Liver (tissue), 9 donors: Measurements from ENCODE around the gene MSI2. TPM values are rescaled to one million over a fixed set of nuclear protein-coding genes. Genes with fewer than 3 reads are reported as not detected.

Experiments
- DNase-seq: peaks from one replicate; pipeline ENCODE4 v3.0.0-alpha.2; 2017; ENCODE audit warnings: low spot score
- H3K27ac ChIP-seq, 2 donors: one replicate each; pipeline ENCODE4 v1.7.0; 2013; ENCODE audit warnings: inconsistent platforms in 2 of 2, low read length in 2 of 2, control low read depth in 1 of 2, low read depth in 1 of 2, mild to moderate bottlenecking in 1 of 2
- H3K27me3 ChIP-seq, 4 donors: one replicate each; pipeline versions ENCODE4 v1.6.1 to v1.7.0; 2013; ENCODE audit warnings: low read length in 3 of 4, inconsistent platforms in 1 of 4, mild to moderate bottlenecking in 1 of 4, moderate library complexity in 1 of 4; ENCODE audit not compliant: control insufficient read depth in 4 of 4, insufficient read depth in 4 of 4
- H3K36me3 ChIP-seq, 4 donors: one replicate each; pipeline versions ENCODE4 v1.6.1 to v1.7.0; 2013; ENCODE audit warnings: low read length in 3 of 4, mild to moderate bottlenecking in 3 of 4, low read depth in 1 of 4, moderate library complexity in 1 of 4; ENCODE audit not compliant: control insufficient read depth in 4 of 4, insufficient read depth in 3 of 4
- H3K4me1 ChIP-seq, 4 donors: one replicate each; pipeline versions ENCODE4 v1.6.1 to v1.7.0; 2013; ENCODE audit warnings: low read length in 3 of 4, mild to moderate bottlenecking in 3 of 4, moderate library complexity in 1 of 4; ENCODE audit not compliant: control insufficient read depth in 4 of 4, insufficient read depth in 4 of 4
- H3K4me3 ChIP-seq, 3 donors: one replicate each; pipeline versions ENCODE4 v1.6.1 to v1.7.0; 2013; ENCODE audit warnings: low read length in 3 of 3, control low read depth in 1 of 3, low read depth in 1 of 3, mild to moderate bottlenecking in 1 of 3
- H3K9ac ChIP-seq, 2 donors: one replicate each; pipeline ENCODE4 v1.7.0; 2013; ENCODE audit warnings: low read length in 2 of 2, mild to moderate bottlenecking in 2 of 2, moderate library complexity in 2 of 2, control low read depth in 1 of 2, low read depth in 1 of 2
- H3K9me3 ChIP-seq, 4 donors: one replicate each; pipeline versions ENCODE4 v1.6.1 to v1.7.0; 2013; ENCODE audit warnings: low read length in 3 of 4; ENCODE audit not compliant: control insufficient read depth in 4 of 4
- FOXA1 ChIP-seq: IDR thresholded peaks from 2 replicates; pipeline ENCODE4 v1.6.1; 2016; ENCODE audit warnings: antibody characterized with exemption
- FOXA2 ChIP-seq: IDR thresholded peaks from 2 replicates; pipeline ENCODE4 v1.6.1; 2016; ENCODE audit warnings: antibody characterized with exemption
- GABPA ChIP-seq, 2 donors: IDR thresholded peaks in 1 of 2; conservative IDR thresholded peaks in 1 of 2; 2 replicates each; pipeline ENCODE4 v1.6.1; 2016; ENCODE audit warnings: antibody characterized with exemption in 2 of 2, mild to moderate bottlenecking in 1 of 2, moderate library complexity in 1 of 2
- HNF4A ChIP-seq, 2 donors: conservative IDR thresholded peaks; 2 replicates each; pipeline ENCODE4 v1.6.1; 2016; ENCODE audit warnings: antibody characterized with exemption in 2 of 2, mild to moderate bottlenecking in 2 of 2
- HNF4G ChIP-seq: IDR thresholded peaks from 2 replicates; pipeline ENCODE4 v1.6.1; 2016; ENCODE audit warnings: antibody characterized with exemption
- JUND ChIP-seq, 2 donors: IDR thresholded peaks; 2 replicates each; pipeline ENCODE4 v1.6.1; 2016; ENCODE audit warnings: antibody characterized with exemption in 2 of 2
- NR2F2 ChIP-seq: IDR thresholded peaks from 2 replicates; pipeline ENCODE4 v1.6.1; 2016; ENCODE audit warnings: antibody characterized with exemption
- RAD21 ChIP-seq, 2 donors: IDR thresholded peaks; 2 replicates each; pipeline ENCODE4 v1.6.1; 2016; ENCODE audit warnings: antibody characterized with exemption in 2 of 2, mild to moderate bottlenecking in 2 of 2
- RXRA ChIP-seq, 2 donors: IDR thresholded peaks; 2 replicates each; pipeline ENCODE4 v1.6.1; 2017 to 2018; ENCODE audit warnings: antibody characterized with exemption in 2 of 2, mild to moderate bottlenecking in 1 of 2
- SP1 ChIP-seq: IDR thresholded peaks from 2 replicates; pipeline ENCODE4 v1.6.1; 2018; ENCODE audit warnings: antibody characterized with exemption, mild to moderate bottlenecking
- TAF1 ChIP-seq: conservative IDR thresholded peaks from 2 replicates; pipeline ENCODE4 v1.6.1; 2016; ENCODE audit warnings: antibody characterized with exemption, mild to moderate bottlenecking
- YY1 ChIP-seq: IDR thresholded peaks from 2 replicates; pipeline ENCODE4 v1.6.1; 2016; ENCODE audit warnings: antibody characterized with exemption, mild to moderate bottlenecking
- WGBS: extraction: QIAGEN DNeasy Blood & Tissue Kit; methylation state at CpG from one replicate; pipeline ENCODE4 v1.1.7; 2013; 5-methylcytosine and 5-hydroxymethylcytosine counted together
- polyA plus RNA-seq, 2 donors: library from polyadenylated mRNA; stranded (reverse) in 1 of 2; unstranded in 1 of 2; fragments of 200-250 nt in 1 of 2; fragments of >200 nt in 1 of 2; fragmentation: Nextera tagmentation in 1 of 2; extraction: Ambion mirVana in 1 of 2; gene quantifications; one replicate each; pipeline versions ENCODE4 v1.2.1 to v1.2.3, GENCODE V29; 2013 to 2015
- total RNA-seq, 2 donors: library from RNA; depleted of rRNA; stranded (reverse); fragments of >200 nt; gene quantifications; one replicate each; pipeline ENCODE4 v1.2.3, GENCODE V29; 2014
- TF ChIP-seq, protein P1 (sequence below): IDR thresholded peaks from 2 replicates; pipeline ENCODE4 v1.6.1; 2016; ENCODE audit warnings: antibody characterized with exemption, mild to moderate bottlenecking
- TF ChIP-seq, protein P2 (sequence below): IDR thresholded peaks from 2 replicates; pipeline ENCODE4 v1.6.1; 2016; ENCODE audit warnings: antibody characterized with exemption
- TF ChIP-seq, protein P3 (sequence below): IDR thresholded peaks from 2 replicates; pipeline ENCODE4 v1.6.1; 2016; ENCODE audit warnings: antibody characterized with exemption
- TF ChIP-seq, protein P4 (sequence below): IDR thresholded peaks from 2 replicates; pipeline ENCODE4 v1.6.1; 2016; ENCODE audit warnings: antibody characterized with exemption
- donor health status: healthy.
- donor health status: healthy.
- donor health status: healthy.
- donor health status: healthy.
- donor health status: healthy.

Gene MSI2
- total and polyA plus RNA-seq, 4 donors: 5.7 to 15.6 (median 9.2) TPM

DNA sequence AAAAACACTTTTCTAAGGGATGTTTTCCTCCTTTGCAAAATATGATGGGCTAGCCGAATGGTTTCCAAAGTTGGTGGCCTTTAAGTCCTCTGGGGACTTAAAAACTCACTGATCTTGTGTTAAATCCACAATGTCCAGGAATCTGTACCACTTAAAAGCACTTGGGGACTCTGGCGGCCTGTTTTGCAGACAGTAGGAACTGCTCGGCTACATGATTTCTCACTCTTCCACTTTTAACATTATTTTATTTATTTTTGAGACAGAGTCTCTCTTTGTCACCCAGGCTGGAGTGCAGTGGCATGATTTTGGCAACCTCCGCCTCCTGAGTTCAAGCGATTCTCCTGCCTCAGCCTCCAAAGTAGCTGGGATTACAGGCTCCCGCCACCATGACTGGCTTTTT is 9.1 kb upstream of the MSI2 start:
- 93% methylated on average over 6 of the region's 6 CpGs for WGBS
- Histone ChIP-seq H3K4me1 (no peaks in the 10 kb centered on the region), H3K27me3 (peaks cover 0 to 2% (median 0%) of the 10 kb centered on the region in 4 donors), H3K9me3 (no peaks in the 10 kb centered on the region), H3K36me3 (no peaks in the 10 kb centered on the region), H3K9ac (no peak overlapping the region), H3K4me3 (no peak overlapping the region), H3K27ac (no peak overlapping the region)
- TF ChIP-seq, protein P1, sequence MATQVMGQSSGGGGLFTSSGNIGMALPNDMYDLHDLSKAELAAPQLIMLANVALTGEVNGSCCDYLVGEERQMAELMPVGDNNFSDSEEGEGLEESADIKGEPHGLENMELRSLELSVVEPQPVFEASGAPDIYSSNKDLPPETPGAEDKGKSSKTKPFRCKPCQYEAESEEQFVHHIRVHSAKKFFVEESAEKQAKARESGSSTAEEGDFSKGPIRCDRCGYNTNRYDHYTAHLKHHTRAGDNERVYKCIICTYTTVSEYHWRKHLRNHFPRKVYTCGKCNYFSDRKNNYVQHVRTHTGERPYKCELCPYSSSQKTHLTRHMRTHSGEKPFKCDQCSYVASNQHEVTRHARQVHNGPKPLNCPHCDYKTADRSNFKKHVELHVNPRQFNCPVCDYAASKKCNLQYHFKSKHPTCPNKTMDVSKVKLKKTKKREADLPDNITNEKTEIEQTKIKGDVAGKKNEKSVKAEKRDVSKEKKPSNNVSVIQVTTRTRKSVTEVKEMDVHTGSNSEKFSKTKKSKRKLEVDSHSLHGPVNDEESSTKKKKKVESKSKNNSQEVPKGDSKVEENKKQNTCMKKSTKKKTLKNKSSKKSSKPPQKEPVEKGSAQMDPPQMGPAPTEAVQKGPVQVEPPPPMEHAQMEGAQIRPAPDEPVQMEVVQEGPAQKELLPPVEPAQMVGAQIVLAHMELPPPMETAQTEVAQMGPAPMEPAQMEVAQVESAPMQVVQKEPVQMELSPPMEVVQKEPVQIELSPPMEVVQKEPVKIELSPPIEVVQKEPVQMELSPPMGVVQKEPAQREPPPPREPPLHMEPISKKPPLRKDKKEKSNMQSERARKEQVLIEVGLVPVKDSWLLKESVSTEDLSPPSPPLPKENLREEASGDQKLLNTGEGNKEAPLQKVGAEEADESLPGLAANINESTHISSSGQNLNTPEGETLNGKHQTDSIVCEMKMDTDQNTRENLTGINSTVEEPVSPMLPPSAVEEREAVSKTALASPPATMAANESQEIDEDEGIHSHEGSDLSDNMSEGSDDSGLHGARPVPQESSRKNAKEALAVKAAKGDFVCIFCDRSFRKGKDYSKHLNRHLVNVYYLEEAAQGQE: no peak
- TF ChIP-seq FOXA1: no peak
- TF ChIP-seq JUND (IDR thresholded peaks at IDR 0.05): no peak
- TF ChIP-seq TAF1: no peak
- no peak for TF ChIP-seq SP1
- no peak for TF ChIP-seq FOXA2
- TF ChIP-seq GABPA (IDR thresholded peaks at IDR 0.05 in 1 of 2, conservative IDR thresholded peaks at IDR 0.05 in 1 of 2): no peak
- DNase-seq: no peak

DNA sequence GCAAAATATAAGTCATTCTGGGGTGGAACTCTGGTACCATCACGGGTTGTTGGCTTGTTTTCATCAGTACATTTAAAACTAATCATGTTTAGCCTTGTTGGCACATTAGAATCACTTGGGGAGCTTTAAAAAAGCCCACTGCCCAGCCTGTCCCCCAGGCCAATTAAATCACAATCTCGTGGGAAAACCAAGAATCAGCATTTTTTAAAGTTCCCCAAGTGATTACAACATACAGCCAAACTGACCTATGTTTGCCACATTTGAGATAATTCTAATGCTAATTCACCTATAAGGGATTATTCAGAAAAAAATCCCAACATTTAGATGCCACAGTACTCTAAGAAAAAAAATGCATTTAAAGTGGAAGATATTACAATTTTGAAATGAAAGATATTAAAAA is 8.4 kb upstream of the MSI2 start:
- Histone ChIP-seq H3K4me1 (no peaks in the 10 kb centered on the region), H3K27me3 (peaks cover 0 to 2% (median 0%) of the 10 kb centered on the region in 4 donors), H3K27ac (no peak overlapping the region), H3K9me3 (no peaks in the 10 kb centered on the region), H3K4me3 (no peak overlapping the region), H3K9ac (no peak overlapping the region), H3K36me3 (no peaks in the 10 kb centered on the region)
- TF ChIP-seq JUND (IDR thresholded peaks at IDR 0.05) (no peak), SP1 (no peak), FOXA2 (no peak), RXRA (IDR thresholded peaks at IDR 0.05) (no peak), HNF4A (conservative IDR thresholded peaks at IDR 0.05) (no peak), FOXA1 (no peak), GABPA (IDR thresholded peaks at IDR 0.05 in 1 of 2, conservative IDR thresholded peaks at IDR 0.05 in 1 of 2) (no peak), RAD21 (IDR thresholded peaks at IDR 0.05) (no peak), TAF1 (no peak), HNF4G (no peak), YY1 (no peak), NR2F2 (no peak)
- TF ChIP-seq, protein P2, sequence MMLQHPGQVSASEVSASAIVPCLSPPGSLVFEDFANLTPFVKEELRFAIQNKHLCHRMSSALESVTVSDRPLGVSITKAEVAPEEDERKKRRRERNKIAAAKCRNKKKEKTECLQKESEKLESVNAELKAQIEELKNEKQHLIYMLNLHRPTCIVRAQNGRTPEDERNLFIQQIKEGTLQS: no peak
- TF ChIP-seq, protein P3, sequence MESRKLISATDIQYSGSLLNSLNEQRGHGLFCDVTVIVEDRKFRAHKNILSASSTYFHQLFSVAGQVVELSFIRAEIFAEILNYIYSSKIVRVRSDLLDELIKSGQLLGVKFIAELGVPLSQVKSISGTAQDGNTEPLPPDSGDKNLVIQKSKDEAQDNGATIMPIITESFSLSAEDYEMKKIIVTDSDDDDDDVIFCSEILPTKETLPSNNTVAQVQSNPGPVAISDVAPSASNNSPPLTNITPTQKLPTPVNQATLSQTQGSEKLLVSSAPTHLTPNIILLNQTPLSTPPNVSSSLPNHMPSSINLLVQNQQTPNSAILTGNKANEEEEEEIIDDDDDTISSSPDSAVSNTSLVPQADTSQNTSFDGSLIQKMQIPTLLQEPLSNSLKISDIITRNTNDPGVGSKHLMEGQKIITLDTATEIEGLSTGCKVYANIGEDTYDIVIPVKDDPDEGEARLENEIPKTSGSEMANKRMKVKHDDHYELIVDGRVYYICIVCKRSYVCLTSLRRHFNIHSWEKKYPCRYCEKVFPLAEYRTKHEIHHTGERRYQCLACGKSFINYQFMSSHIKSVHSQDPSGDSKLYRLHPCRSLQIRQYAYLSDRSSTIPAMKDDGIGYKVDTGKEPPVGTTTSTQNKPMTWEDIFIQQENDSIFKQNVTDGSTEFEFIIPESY: no peak
- TF ChIP-seq, protein P1: no peak
- TF ChIP-seq, protein P4, sequence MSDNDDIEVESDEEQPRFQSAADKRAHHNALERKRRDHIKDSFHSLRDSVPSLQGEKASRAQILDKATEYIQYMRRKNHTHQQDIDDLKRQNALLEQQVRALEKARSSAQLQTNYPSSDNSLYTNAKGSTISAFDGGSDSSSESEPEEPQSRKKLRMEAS: no peak
- 71% methylated on average over 2 of the region's 2 CpGs for WGBS
- no peak for DNase-seq
